Heart left ventricle (tissue), 13 donors: Measurements from ENCODE around the gene KRTAP4-16.

Source experiments
- POLR2A ChIP-seq, 2 donors: fragments of 450-650 bp; IDR thresholded peaks; one replicate each; pipeline ENCODE4 v1.6.1; 2017; ENCODE audit warnings: antibody characterized with exemption in 2 of 2, mild to moderate bottlenecking in 2 of 2, moderate library complexity in 2 of 2
- TF ChIP-seq, protein P1 (sequence below), 12 donors: fragments of 200-600 bp; sonication (generic) in 4 of 12; IDR thresholded peaks; one replicate each; pipeline versions ENCODE4 v1.5.0 to v1.8.0; 2018 to 2022; ENCODE audit warnings: antibody characterized with exemption in 12 of 12, mild to moderate bottlenecking in 5 of 12
- donor health status: ischemic (EF 13 %, LVEDD 7.1; RV severe dilation, severe dysfunction).
- donor health status: DM: no; HTN: yes; CAD: no.
- donor health status: DM: no; HTN: no; CAD: no.
- donor health status: ischemic (EF 25% LVEDD 6.9; RV normal size, moderate dysfunction).
- donor health status: ischemic (EF 25% LVEDD 5.7; RV mildly dilated, moderate dysfunction).
- donor health status: ischemic (EF 35%, LVEDD 5.7; RV mildly dilated, moderate dysfunction).
- donor health status: nonischemic (EF 11% LVEDD 7.7; RV severe dilation, severe dysfunction).
- donor health status: DM: yes; HTN: yes; CAD: no.
- donor health status: PGD.
- donor health status: ischemic (EF 29% LVEDD 5.4; RV normal size, mild dysfunction).
- donor health status: nonischemic (EF 23%, LVEDD 6.1; RV moderate dilation, normal function).

DNA sequence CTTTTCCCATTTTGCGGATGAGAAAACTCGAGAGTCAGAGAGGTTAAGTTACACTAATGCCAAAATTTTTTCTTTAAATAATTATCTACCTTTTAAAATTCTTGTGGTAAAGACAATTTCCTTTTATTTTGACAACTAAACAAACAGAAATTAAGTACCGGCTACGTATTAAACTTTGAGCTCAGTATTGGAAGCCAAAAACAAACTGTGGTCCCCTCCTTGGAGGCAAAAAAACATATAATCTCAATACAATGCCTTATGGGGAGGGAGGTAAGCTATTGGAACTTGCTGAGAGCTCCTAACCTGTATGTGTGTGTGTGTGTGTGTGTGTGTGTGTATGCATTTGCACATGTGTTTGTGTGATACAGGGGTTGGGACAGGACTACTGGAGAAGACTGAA, 38.6 kb downstream of the KRTAP4-16 start:
- TF ChIP-seq, protein P1, sequence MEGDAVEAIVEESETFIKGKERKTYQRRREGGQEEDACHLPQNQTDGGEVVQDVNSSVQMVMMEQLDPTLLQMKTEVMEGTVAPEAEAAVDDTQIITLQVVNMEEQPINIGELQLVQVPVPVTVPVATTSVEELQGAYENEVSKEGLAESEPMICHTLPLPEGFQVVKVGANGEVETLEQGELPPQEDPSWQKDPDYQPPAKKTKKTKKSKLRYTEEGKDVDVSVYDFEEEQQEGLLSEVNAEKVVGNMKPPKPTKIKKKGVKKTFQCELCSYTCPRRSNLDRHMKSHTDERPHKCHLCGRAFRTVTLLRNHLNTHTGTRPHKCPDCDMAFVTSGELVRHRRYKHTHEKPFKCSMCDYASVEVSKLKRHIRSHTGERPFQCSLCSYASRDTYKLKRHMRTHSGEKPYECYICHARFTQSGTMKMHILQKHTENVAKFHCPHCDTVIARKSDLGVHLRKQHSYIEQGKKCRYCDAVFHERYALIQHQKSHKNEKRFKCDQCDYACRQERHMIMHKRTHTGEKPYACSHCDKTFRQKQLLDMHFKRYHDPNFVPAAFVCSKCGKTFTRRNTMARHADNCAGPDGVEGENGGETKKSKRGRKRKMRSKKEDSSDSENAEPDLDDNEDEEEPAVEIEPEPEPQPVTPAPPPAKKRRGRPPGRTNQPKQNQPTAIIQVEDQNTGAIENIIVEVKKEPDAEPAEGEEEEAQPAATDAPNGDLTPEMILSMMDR (IDR thresholded peaks at IDR 0.05) = no peak
- TF ChIP-seq POLR2A (IDR thresholded peaks at IDR 0.05) = no peak
